Measurements from ENCODE around the gene MRGPRD.

- TF ChIP-seq, protein P1, sequence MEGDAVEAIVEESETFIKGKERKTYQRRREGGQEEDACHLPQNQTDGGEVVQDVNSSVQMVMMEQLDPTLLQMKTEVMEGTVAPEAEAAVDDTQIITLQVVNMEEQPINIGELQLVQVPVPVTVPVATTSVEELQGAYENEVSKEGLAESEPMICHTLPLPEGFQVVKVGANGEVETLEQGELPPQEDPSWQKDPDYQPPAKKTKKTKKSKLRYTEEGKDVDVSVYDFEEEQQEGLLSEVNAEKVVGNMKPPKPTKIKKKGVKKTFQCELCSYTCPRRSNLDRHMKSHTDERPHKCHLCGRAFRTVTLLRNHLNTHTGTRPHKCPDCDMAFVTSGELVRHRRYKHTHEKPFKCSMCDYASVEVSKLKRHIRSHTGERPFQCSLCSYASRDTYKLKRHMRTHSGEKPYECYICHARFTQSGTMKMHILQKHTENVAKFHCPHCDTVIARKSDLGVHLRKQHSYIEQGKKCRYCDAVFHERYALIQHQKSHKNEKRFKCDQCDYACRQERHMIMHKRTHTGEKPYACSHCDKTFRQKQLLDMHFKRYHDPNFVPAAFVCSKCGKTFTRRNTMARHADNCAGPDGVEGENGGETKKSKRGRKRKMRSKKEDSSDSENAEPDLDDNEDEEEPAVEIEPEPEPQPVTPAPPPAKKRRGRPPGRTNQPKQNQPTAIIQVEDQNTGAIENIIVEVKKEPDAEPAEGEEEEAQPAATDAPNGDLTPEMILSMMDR (IDR thresholded peaks at IDR 0.05; ENCODE audit: low read length), result no peak
- TF ChIP-seq EZH2 (optimal IDR thresholded peaks at IDR 0.05; ENCODE audit: low read depth, low read length), result no peak
- no peak for TF ChIP-seq EZH2phosphoT487 (IDR thresholded peaks at IDR 0.05; ENCODE audit: low read length)
These were observed 47.0 kb downstream of the MRGPRD start for GRCh38 chr11:68933605-68934320.
